Measurements from ENCODE around the gene MRPS23.

DNA sequence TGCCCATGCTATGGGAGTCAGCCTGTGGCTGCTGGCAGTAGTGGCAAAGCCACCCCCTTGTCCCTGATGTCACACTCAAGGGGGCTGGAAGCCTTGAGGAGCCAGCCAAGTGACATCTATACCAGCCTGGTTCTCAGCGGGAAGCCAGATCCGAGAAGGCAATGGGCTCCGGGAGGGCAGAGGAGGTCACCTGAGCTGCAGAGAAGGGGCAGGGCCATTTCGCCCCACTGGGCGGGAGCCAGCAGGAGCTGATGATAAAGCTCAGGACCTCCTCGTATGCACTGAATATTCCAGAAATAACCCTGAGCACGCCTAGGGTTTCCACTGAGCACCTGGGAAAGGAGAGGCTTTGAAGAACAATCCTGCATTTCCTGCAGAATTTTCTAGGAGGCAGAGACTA is 19.0 kb downstream of the MRPS23 start:
- TF ChIP-seq EZH2 (IDR thresholded peaks at IDR 0.05; ENCODE audit: low read depth, low read length, severe bottlenecking) (no peak), CBX8 (IDR thresholded peaks at IDR 0.05; ENCODE audit: borderline replicate concordance, low read depth, low read length) (no peak), SIN3A (conservative IDR thresholded peaks at IDR 0.05 in 1 of 2, IDR thresholded peaks at IDR 0.05 in 1 of 2; ENCODE audit: low read depth in 1 of 2, low read length in 2 of 2) (no peak), ASH2L (IDR thresholded peaks at IDR 0.05; ENCODE audit: low read length) (no peak), FOSL1 (IDR thresholded peaks at IDR 0.05; ENCODE audit: insufficient read depth, low read depth, low read length) (no peak), POLR2A (IDR thresholded peaks at IDR 0.05; ENCODE audit: control extremely low read depth in 1 of 2, low read depth in 2 of 2, low read length in 2 of 2) (no peak)
- TF ChIP-seq, protein P1, sequence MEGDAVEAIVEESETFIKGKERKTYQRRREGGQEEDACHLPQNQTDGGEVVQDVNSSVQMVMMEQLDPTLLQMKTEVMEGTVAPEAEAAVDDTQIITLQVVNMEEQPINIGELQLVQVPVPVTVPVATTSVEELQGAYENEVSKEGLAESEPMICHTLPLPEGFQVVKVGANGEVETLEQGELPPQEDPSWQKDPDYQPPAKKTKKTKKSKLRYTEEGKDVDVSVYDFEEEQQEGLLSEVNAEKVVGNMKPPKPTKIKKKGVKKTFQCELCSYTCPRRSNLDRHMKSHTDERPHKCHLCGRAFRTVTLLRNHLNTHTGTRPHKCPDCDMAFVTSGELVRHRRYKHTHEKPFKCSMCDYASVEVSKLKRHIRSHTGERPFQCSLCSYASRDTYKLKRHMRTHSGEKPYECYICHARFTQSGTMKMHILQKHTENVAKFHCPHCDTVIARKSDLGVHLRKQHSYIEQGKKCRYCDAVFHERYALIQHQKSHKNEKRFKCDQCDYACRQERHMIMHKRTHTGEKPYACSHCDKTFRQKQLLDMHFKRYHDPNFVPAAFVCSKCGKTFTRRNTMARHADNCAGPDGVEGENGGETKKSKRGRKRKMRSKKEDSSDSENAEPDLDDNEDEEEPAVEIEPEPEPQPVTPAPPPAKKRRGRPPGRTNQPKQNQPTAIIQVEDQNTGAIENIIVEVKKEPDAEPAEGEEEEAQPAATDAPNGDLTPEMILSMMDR (IDR thresholded peaks at IDR 0.05; ENCODE audit: control extremely low read depth in 1 of 3, insufficient read depth in 1 of 3, low read depth in 1 of 3, low read length in 3 of 3), result no peak
